ENCODE results near the gene MYLK. TPM values are rescaled to one million over a fixed set of nuclear protein-coding genes. Genes with fewer than 3 reads are reported as not detected.

The MYLK gene
- polyA plus RNA-seq, 3 donors: 0.35 to 1.3 (median 0.51) TPM

DNA sequence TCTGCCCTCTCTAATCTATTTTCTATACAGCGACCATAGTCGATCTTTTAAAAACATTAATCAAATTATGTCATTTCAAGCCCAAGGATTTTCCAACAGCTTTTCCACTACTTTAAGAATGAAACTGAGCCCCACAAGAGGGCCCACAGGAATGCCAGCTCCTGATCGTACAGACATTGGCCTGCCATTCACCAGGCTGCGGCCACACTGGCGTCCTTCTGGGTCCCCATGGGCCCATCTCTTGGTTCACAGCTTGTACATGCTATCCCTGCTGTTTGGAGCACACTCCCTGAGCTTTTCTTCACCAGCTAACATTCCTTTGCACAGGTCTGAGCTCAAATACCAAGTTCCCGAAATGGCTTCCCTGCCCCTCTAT lies 149.6 kb downstream of the MYLK start:
- no peaks in the 10 kb centered on the region for H3K79me2 ChIP-seq (ENCODE audit: insufficient read depth, low read length)
- H3K4me1 ChIP-seq (ENCODE audit: control insufficient read depth in 1 of 2, insufficient read depth in 2 of 2, low read length in 2 of 2): no peaks in the 10 kb centered on the region
- Mint-ChIP-seq H3K9me3 (peaks cover 0 to 3% (median 0%) of the 10 kb centered on the region in 7 donors), H3K27ac (no peak overlapping the region), H3K4me3 (no peak overlapping the region), H3K36me3 (no peaks in the 10 kb centered on the region), H3K27me3 (ENCODE audit: low read depth in 3 of 3) (peaks cover 0 to 3% (median 3%) of the 10 kb centered on the region in 3 donors), H3K4me1 (no peaks in the 10 kb centered on the region)
- no peaks in the 10 kb centered on the region for H4K20me1 ChIP-seq (ENCODE audit: insufficient read depth, low read length)
- no peak overlapping the region for H3K4me2 ChIP-seq (replicated peaks; ENCODE audit: extremely low read depth, low read length, poor library complexity, severe bottlenecking)
- 95% methylated on average over 5 of the region's 6 CpGs for WGBS (ENCODE audit: insufficient coverage)
- TF ChIP-seq, protein P1, sequence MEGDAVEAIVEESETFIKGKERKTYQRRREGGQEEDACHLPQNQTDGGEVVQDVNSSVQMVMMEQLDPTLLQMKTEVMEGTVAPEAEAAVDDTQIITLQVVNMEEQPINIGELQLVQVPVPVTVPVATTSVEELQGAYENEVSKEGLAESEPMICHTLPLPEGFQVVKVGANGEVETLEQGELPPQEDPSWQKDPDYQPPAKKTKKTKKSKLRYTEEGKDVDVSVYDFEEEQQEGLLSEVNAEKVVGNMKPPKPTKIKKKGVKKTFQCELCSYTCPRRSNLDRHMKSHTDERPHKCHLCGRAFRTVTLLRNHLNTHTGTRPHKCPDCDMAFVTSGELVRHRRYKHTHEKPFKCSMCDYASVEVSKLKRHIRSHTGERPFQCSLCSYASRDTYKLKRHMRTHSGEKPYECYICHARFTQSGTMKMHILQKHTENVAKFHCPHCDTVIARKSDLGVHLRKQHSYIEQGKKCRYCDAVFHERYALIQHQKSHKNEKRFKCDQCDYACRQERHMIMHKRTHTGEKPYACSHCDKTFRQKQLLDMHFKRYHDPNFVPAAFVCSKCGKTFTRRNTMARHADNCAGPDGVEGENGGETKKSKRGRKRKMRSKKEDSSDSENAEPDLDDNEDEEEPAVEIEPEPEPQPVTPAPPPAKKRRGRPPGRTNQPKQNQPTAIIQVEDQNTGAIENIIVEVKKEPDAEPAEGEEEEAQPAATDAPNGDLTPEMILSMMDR (IDR thresholded peaks at IDR 0.05): no peak
- H3K9ac ChIP-seq (ENCODE audit: insufficient read depth, low read length, poor library complexity, severe bottlenecking): no peak overlapping the region
- no peaks in the 10 kb centered on the region for H3K9me3 ChIP-seq (replicated peaks in 1 of 2; ENCODE audit: control insufficient read depth in 1 of 2, insufficient read depth in 1 of 2, low read length in 2 of 2)
- no peaks in the 10 kb centered on the region for H3K36me3 ChIP-seq (replicated peaks in 1 of 2; ENCODE audit: control insufficient read depth in 1 of 2, insufficient read depth in 2 of 2, low read length in 2 of 2)
- intact Hi-C loops (cut with micrococcal nuclease): no loop called here
- H3K4me3 ChIP-seq (replicated peaks in 1 of 3; ENCODE audit: low read depth in 2 of 3, low read length in 3 of 3): no peak overlapping the region
- H2AFZ ChIP-seq (ENCODE audit: insufficient read depth, low read depth, low read length, poor library complexity, severe bottlenecking): no peak overlapping the region
- H3K27ac ChIP-seq (ENCODE audit: low read depth in 1 of 2, low read length in 2 of 2): no peak overlapping the region
- no peak for DNase-seq
- H3K27me3 ChIP-seq (ENCODE audit: control insufficient read depth in 2 of 2, insufficient read depth in 2 of 2, low read length in 2 of 2): no peaks in the 10 kb centered on the region

DNA sequence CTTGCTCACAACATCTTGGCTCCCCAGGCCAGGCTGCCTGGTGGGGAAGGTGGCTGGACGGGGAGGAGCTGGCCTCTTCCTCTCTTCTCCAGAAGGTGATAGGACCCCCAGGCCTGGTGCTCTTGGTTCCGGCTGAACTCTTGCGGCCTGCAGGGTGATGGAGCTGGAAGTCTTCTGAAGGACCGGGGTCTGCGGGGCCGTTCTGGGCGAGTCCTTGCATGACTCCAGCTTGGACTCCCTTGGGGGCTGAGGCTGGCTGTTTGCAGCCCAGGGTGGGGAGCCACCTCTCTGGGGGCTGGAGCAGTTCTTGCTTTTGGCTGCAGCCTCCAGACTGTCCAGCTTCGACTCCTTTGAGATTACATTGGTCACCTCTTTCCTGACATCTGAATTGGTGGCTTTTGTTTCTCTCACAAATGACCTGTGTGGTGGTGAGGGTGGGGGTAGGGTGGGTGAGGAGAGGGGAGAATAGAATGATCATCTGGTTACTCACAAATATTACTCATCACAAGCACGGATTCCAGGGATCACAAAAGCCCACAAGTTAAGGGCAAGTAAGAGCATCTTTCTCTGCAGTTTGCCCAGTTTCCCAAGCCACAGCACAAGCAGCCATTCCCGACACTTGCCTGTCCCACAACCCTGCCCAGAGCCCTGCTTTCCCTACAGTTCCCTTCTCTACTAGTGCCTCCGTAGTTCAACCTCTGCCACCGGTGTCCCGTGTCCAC lies 150.2 kb downstream of the MYLK start:
- TF ChIP-seq, protein P1 (IDR thresholded peaks at IDR 0.05): no peak
- Histone ChIP-seq H3K9me3 (replicated peaks in 1 of 2; ENCODE audit: control insufficient read depth in 1 of 2, insufficient read depth in 1 of 2, low read length in 2 of 2) (no peaks in the 10 kb centered on the region), H3K4me3 (replicated peaks in 1 of 3; ENCODE audit: low read depth in 2 of 3, low read length in 3 of 3) (no peak overlapping the region), H3K4me2 (replicated peaks; ENCODE audit: extremely low read depth, low read length, poor library complexity, severe bottlenecking) (no peak overlapping the region), H3K79me2 (ENCODE audit: insufficient read depth, low read length) (no peaks in the 10 kb centered on the region), H3K9ac (ENCODE audit: insufficient read depth, low read length, poor library complexity, severe bottlenecking) (no peak overlapping the region), H3K36me3 (replicated peaks in 1 of 2; ENCODE audit: control insufficient read depth in 1 of 2, insufficient read depth in 2 of 2, low read length in 2 of 2) (no peaks in the 10 kb centered on the region), H4K20me1 (ENCODE audit: insufficient read depth, low read length) (no peaks in the 10 kb centered on the region), H3K27ac (ENCODE audit: low read depth in 1 of 2, low read length in 2 of 2) (no peak overlapping the region), H3K4me1 (ENCODE audit: control insufficient read depth in 1 of 2, insufficient read depth in 2 of 2, low read length in 2 of 2) (no peaks in the 10 kb centered on the region), H2AFZ (ENCODE audit: insufficient read depth, low read depth, low read length, poor library complexity, severe bottlenecking) (no peak overlapping the region), H3K27me3 (ENCODE audit: control insufficient read depth in 2 of 2, insufficient read depth in 2 of 2, low read length in 2 of 2) (no peaks in the 10 kb centered on the region)
- Mint-ChIP-seq H3K27ac (no peak overlapping the region), H3K4me3 (no peak overlapping the region), H3K27me3 (ENCODE audit: low read depth in 3 of 3) (peaks cover 0 to 3% (median 3%) of the 10 kb centered on the region in 3 donors), H3K4me1 (no peaks in the 10 kb centered on the region), H3K9me3 (peaks cover 0 to 3% (median 0%) of the 10 kb centered on the region in 7 donors), H3K36me3 (no peaks in the 10 kb centered on the region)
- DNase-seq: no peak
- WGBS (ENCODE audit: insufficient coverage): 94% methylated on average over 10 of the region's 13 CpGs
- intact Hi-C loops (cut with micrococcal nuclease): no loop called here

All from CD14-positive monocyte (primary cell).